Measurements from ENCODE around the gene PCDHB4.
"Not testable (repeated sequence)": the region's sequence is repeated elsewhere in the genome, so short reads cannot be mapped to it uniquely, and the experiment has no call there.

- TF ChIP-seq CTCF (IDR thresholded peaks at IDR 0.05; ENCODE audit: low read depth, low read length, missing input control); FOXA1 (IDR thresholded peaks at IDR 0.05); REST (IDR thresholded peaks at IDR 0.05); MAX (IDR thresholded peaks at IDR 0.05); JUND (IDR thresholded peaks at IDR 0.05); ZBTB33 (IDR thresholded peaks at IDR 0.05); SP1 (IDR thresholded peaks at IDR 0.05); ATF3 (IDR thresholded peaks at IDR 0.05); GABPA (IDR thresholded peaks at IDR 0.05 in 1 of 2, conservative IDR thresholded peaks at IDR 0.05 in 1 of 2); RAD21 (IDR thresholded peaks at IDR 0.05); RXRA (IDR thresholded peaks at IDR 0.05): not testable (repeated sequence)
Measured at GRCh38 chr5:141096586-141096985, 25.0 kb upstream of the PCDHB4 start.

Data from liver (tissue), 3 donors.